Measurements from ENCODE around the gene IKZF3.

- TF ChIP-seq CTCF (IDR thresholded peaks at IDR 0.05; ENCODE audit: insufficient read depth, low read depth, low read length) (no peak), EZH2 (IDR thresholded peaks at IDR 0.05; ENCODE audit: insufficient read depth, low read length) (no peak)
Observed at GRCh38 chr17:39868554-39868942, 4.4 kb upstream of the IKZF3 start.
